HG02970 (cell line): ENCODE results near the gene AKAP8.
"Not testable (repeated sequence)": the region's sequence is repeated elsewhere in the genome, so short reads cannot be mapped to it uniquely, and the experiment has no call there.

ENCODE experiments used
- ATAC-seq: cut with Tn5 transposase; IDR thresholded peaks from one replicate; pipeline ENCODE4 v1.9.1; 2021; ENCODE audit warnings: mild to moderate bottlenecking, moderate library complexity, moderate number of reproducible peaks; ENCODE audit not compliant: unreplicated experiment, low FRiP score

Gene AKAP8

GRCh38 chr19:15337202-15337601 lies 42.4 kb downstream of the AKAP8 start:
- no peak for ATAC-seq

GRCh38 chr19:15335992-15336391 lies 43.6 kb downstream of the AKAP8 start:
- ATAC-seq: not testable (repeated sequence)

- peak; percentile 58 for ATAC-seq
Measured at GRCh38 chr19:15332311-15332996, 47.1 kb downstream of the AKAP8 start, which contains the start of gene BRD4. TSS of gene BRD4 (minus strand) at chr19:15332539. CDS start at chr19:15273099, 59,440 bp downstream.

- peak; percentile 31 for ATAC-seq
Measured at GRCh38 chr19:15331419-15332310, 47.9 kb downstream of the AKAP8 start.

GRCh38 chr19:15330801-15331418 lies 48.7 kb downstream of the AKAP8 start:
- ATAC-seq: no peak

- ATAC-seq: no peak
Measured at GRCh38 chr19:15328312-15328711, 51.3 kb downstream of the AKAP8 start.

GRCh38 chr19:15324791-15325519 lies 54.6 kb downstream of the AKAP8 start:
- ATAC-seq: no peak

- no peak for ATAC-seq
Measured at GRCh38 chr19:15323496-15324235, 55.9 kb downstream of the AKAP8 start.

- no peak for ATAC-seq
Measured at GRCh38 chr19:15321739-15322138, 57.8 kb downstream of the AKAP8 start.

- ATAC-seq: no peak
Measured at GRCh38 chr19:15320116-15320515, 59.5 kb downstream of the AKAP8 start.

GRCh38 chr19:15318241-15318691 lies 61.3 kb downstream of the AKAP8 start:
- no peak for ATAC-seq

GRCh38 chr19:15317392-15318071 lies 62.1 kb downstream of the AKAP8 start:
- ATAC-seq: no peak

- ATAC-seq: no peak
Measured at GRCh38 chr19:15316498-15316897, 63.1 kb downstream of the AKAP8 start.

- no peak for ATAC-seq
Measured at GRCh38 chr19:15315101-15315500, 64.5 kb downstream of the AKAP8 start.

- no peak for ATAC-seq
Measured at GRCh38 chr19:15313649-15314279, 65.8 kb downstream of the AKAP8 start.

- ATAC-seq: no peak
Measured at GRCh38 chr19:15307169-15307568, 72.4 kb downstream of the AKAP8 start.

GRCh38 chr19:15305582-15306334 lies 73.8 kb downstream of the AKAP8 start:
- no peak for ATAC-seq

GRCh38 chr19:15304140-15304705 lies 75.4 kb downstream of the AKAP8 start:
- ATAC-seq: no peak
